ACC112 (cell line): Measurements from ENCODE around the gene OR2AT4.
"Not testable (repeated sequence)": the region's sequence is repeated elsewhere in the genome, so short reads cannot be mapped to it uniquely, and the experiment has no call there.

ENCODE experiments used
- H2AFZ ChIP-seq: fragments of 200-600 bp; sonication (generic); one replicate; pipeline ENCODE4 v1.6.0; 2017; ENCODE audit warnings: antibody characterized with exemption, low read length; ENCODE audit not compliant: unreplicated experiment
- H3K27ac ChIP-seq: fragments of 200-600 bp; sonication (generic); 2 replicates; pipeline ENCODE4 v1.5.1; 2014; ENCODE audit warnings: low read depth, mild to moderate bottlenecking, antibody characterized with exemption, low read length, moderate library complexity
- H3K27me3 ChIP-seq: fragments of 200-600 bp; sonication (generic); 2 replicates; pipeline ENCODE4 v1.6.1; 2014; ENCODE audit warnings: mild to moderate bottlenecking, antibody characterized with exemption, low read length, moderate library complexity, mixed read lengths; ENCODE audit not compliant: insufficient read depth
- H3K36me3 ChIP-seq: fragments of 200-600 bp; sonication (generic); 2 replicates; pipeline ENCODE4 v1.6.1; 2016; ENCODE audit warnings: mild to moderate bottlenecking, antibody characterized with exemption, low read length, moderate library complexity, mixed read lengths; ENCODE audit not compliant: insufficient read depth
- H3K4me1 ChIP-seq: fragments of 200-600 bp; sonication (generic); one replicate; pipeline ENCODE4 v1.6.1; 2016; ENCODE audit warnings: low read length, mixed read lengths; ENCODE audit not compliant: insufficient read depth, unreplicated experiment, control insufficient read depth
- H3K4me3 ChIP-seq: fragments of 200-600 bp; sonication (generic); 2 replicates; pipeline ENCODE4 v1.5.1; 2014; ENCODE audit warnings: mild to moderate bottlenecking, low read depth, low read length
- H3K79me2 ChIP-seq: fragments of 200-600 bp; sonication (generic); one replicate; pipeline ENCODE4 v1.6.0; 2016; ENCODE audit warnings: low read length; ENCODE audit not compliant: control insufficient read depth, unreplicated experiment, insufficient read depth

The OR2AT4 gene

DNA sequence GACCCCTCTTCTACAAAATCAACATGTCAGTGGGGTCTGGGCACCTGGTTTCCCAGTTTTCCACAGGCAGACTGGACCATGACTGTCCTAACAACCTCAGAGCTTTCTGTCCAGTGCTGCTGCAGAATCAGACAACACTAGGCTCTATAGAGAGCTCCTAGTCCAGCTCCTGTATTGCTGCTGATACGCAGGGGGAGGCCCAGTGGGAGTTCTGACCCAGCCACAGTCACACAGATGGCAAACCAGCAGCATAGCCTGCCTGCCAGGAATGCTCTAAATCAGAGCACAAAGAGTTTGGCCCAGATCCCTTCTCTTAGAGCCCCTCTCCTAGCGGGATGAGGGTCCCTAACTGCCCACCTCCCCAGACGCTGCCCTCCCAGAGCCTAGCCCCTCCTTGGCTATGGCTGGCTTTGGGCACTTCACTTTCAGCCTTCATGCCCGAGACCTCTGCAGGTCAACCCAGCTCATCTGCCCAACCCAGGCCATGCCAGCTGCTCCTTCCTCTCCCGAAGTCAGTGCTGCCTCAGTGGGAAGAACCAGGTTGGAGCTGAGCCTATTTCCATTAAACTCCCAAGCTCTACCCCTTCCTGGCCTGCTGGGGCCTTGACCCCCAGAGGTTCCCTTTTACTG lies 38.5 kb upstream of the OR2AT4 start:
- Histone ChIP-seq H3K27me3 (peaks cover 51% of the 10 kb centered on the region), H3K4me1 (no peaks in the 10 kb centered on the region), H3K79me2 (no peaks in the 10 kb centered on the region), H3K4me3 (no peak overlapping the region), H2AFZ (no peak overlapping the region), H3K36me3 (no peaks in the 10 kb centered on the region), H3K27ac (no peak overlapping the region)

DNA sequence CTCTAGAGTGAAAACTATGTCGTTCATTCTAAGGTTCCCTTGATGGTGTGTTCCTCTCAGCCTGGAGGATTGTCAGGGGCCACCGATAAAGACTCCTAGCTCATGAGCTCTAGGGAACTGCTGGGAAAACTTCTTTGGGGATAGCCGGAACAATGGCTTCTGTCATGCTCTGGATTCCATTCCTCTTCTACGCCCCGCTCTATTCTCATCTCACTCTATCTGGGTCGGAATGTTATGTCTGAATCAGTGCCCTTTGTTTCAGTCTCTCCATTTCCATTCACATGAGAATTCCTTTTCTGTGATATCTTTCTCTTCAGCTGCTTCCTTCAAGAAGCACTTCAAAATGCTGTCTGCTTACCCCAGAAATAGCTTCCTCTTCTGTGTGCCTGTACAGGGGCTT lies 37.3 kb upstream of the OR2AT4 start:
- Histone ChIP-seq H3K4me1 (no peaks in the 10 kb centered on the region), H3K79me2 (no peaks in the 10 kb centered on the region), H3K27ac (no peak overlapping the region), H3K27me3 (peaks cover 56% of the 10 kb centered on the region), H3K4me3 (no peak overlapping the region), H2AFZ (no peak overlapping the region), H3K36me3 (no peaks in the 10 kb centered on the region)

GRCh38 chr11:75132080-75132479 lies 35.4 kb upstream of the OR2AT4 start:
- H3K27ac ChIP-seq: no peak overlapping the region

DNA sequence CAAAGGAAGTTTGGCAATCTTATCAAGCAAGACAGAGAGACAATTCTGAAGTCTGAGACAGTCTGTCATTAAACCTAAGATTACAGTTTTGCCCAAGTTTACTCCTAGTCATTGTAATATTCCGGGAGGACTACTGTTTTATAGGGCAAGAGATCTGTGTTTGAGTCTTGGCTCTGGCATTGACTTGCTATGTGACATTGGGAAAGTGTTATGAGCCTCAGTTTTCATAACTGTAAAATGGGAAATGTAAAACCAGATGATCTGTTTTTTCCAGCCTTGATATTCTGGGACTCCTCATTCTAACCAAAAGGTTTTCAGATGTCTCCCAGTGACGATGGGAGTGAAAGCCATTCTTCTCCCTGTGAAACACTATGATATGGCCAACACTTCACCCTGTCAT lies 29.9 kb upstream of the OR2AT4 start:
- H3K36me3 ChIP-seq: no peaks in the 10 kb centered on the region
- no peaks in the 10 kb centered on the region for H3K79me2 ChIP-seq
- peaks cover 40% of the 10 kb centered on the region for H3K27me3 ChIP-seq
- H3K4me3 ChIP-seq: no peak overlapping the region
- no peaks in the 10 kb centered on the region for H3K4me1 ChIP-seq
- no peak overlapping the region for H3K27ac ChIP-seq
- no peak overlapping the region for H2AFZ ChIP-seq

More at GRCh38 chr11:75132080-75132479, 35.4 kb upstream of the OR2AT4 start:
- Histone ChIP-seq H3K79me2 (no peaks in the 10 kb centered on the region), H2AFZ (no peak overlapping the region), H3K4me3 (no peak overlapping the region), H3K27me3 (peaks cover 61% of the 10 kb centered on the region), H3K36me3 (no peaks in the 10 kb centered on the region), H3K4me1 (no peaks in the 10 kb centered on the region)

DNA sequence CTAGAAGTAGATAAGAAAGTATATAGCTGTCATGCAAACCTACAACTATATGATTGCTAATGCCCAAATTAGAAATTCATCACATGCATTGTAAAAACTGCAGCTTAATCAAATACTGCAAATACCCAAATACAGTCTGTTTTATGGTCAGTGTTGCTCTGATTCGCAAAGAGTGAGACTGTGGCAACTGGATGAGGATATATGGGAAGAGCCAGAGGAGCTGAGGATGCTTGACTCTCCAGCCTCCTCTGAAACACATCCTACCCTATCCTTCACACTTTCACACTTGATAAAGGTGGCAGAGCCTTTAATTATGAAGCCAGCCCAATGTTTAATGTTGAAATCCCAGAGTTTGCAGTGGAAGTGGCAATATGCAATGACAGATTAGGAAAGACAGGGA lies 21.9 kb upstream of the OR2AT4 start:
- Histone ChIP-seq H3K36me3 (no peaks in the 10 kb centered on the region), H3K4me3 (no peak overlapping the region), H3K27me3 (peaks cover 11% of the 10 kb centered on the region; the same call in 1 of the 2 replicates), H3K27ac (no peak overlapping the region), H2AFZ (no peak overlapping the region), H3K4me1 (no peaks in the 10 kb centered on the region), H3K79me2 (no peaks in the 10 kb centered on the region)

GRCh38 chr11:75114465-75114864 lies 17.8 kb upstream of the OR2AT4 start:
- H3K27ac ChIP-seq: no peak overlapping the region
- H2AFZ ChIP-seq: no peak overlapping the region
- no peaks in the 10 kb centered on the region for H3K36me3 ChIP-seq
- H3K4me3 ChIP-seq: no peak overlapping the region
- H3K27me3 ChIP-seq: peaks cover 11% of the 10 kb centered on the region; the same call in 1 of the 2 replicates
- H3K4me1 ChIP-seq: no peaks in the 10 kb centered on the region
- no peaks in the 10 kb centered on the region for H3K79me2 ChIP-seq

GRCh38 chr11:75113030-75113429 lies 16.4 kb upstream of the OR2AT4 start:
- Histone ChIP-seq H3K27me3 (peaks cover 9% of the 10 kb centered on the region; the same call in 1 of the 2 replicates), H3K4me3 (no peak overlapping the region), H3K27ac (no peak overlapping the region), H3K79me2 (no peaks in the 10 kb centered on the region), H3K4me1 (peaks cover 2% of the 10 kb centered on the region), H2AFZ (no peak overlapping the region), H3K36me3 (no peaks in the 10 kb centered on the region)

DNA sequence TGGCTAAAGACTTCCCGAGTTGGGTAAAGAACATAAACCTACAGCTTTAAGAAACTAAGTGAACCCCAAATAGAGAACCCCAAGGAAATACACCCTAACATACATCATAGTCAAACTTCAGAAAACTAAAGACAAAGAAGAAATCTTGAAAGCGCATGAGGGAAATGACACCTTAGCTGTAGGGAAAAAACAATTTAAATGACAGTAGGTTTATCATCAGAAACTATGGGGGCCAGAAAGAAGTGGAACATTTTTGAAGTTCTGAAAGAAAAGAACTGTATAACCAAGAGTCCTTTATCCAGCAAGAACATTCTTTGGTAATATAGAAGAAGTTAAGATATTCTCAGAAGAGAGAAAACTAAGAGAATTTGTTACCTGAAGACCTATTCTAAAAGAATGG lies 15.5 kb upstream of the OR2AT4 start:
- Histone ChIP-seq H3K4me3 (no peak overlapping the region), H2AFZ (no peak overlapping the region), H3K27ac (no peak overlapping the region), H3K79me2 (no peaks in the 10 kb centered on the region), H3K4me1 (peaks cover 10% of the 10 kb centered on the region), H3K36me3 (no peaks in the 10 kb centered on the region), H3K27me3 (0 out of 2 replicates have a peak, but pooled peaks cover 4% of the 10 kb centered on the region)

- no peaks in the 10 kb centered on the region for H3K79me2 ChIP-seq
- peaks cover 23% of the 10 kb centered on the region for H3K4me1 ChIP-seq
- H3K27ac ChIP-seq: peak overlapping the region; percentile 51
- H3K27me3 ChIP-seq: no peaks in the 10 kb centered on the region
- H3K36me3 ChIP-seq: no peaks in the 10 kb centered on the region
- H3K4me3 ChIP-seq: no peak overlapping the region
- H2AFZ ChIP-seq: peak overlapping the region; percentile 51
Measured at GRCh38 chr11:75107187-75107586, 10.5 kb upstream of the OR2AT4 start.

DNA sequence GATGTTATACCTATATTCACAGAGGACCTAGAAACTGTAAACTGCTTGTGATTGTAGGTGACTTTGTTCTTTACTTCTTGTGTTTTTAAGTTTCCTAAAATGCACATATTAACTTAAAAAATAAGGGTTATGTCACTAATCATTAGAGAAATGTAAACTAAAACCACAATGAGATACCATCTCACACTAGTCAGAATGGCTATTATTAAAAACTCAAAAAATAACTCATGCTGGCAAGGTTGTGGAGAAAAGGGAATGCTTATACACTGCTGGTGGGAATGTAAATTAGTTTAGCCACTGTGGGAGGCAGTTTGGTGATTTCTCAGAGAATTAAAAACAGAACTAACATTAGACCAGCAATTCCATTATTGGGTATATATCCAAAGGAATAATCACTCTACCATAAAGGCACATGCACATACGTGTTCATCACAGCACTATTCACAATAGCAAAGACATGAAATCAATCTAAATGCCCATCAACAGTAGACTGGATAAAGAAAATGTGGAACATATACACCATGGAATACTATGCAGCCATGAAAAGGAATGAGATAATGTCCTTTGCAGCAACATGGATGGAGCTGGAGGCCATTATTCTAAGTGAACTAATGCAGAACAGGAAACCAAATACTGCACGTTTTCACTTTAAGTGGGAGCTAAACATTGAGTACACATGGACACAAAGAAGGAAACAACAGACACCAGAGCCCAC lies 9.4 kb upstream of the OR2AT4 start:
- H3K36me3 ChIP-seq, H3K27ac ChIP-seq, H3K27me3 ChIP-seq, H3K79me2 ChIP-seq, H2AFZ ChIP-seq, H3K4me3 ChIP-seq: not testable (repeated sequence)
- H3K4me1 ChIP-seq: peaks cover 24% of the 10 kb centered on the region

DNA sequence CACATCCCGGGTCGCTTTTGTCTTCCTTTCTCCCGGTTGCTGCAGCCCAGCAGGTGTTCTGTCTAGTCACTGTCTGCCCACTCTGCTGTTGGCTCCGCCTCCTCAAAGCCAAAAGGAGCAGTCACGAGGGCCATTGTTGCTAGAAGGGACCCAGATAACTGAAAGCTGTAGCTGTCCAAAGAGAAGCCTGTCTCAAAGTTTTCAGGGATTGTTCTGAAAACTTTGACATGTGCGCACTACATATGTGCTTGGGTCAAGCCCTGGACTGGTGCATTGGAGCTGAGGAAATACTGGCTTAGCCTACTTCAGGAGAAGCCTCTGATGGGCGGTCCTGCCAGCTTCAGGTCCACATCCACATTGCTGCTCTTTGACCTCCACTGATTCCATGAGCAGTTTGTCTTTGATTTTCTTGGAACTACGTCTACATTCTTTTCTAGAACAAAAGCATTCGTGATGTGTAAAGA lies 8.8 kb upstream of the OR2AT4 start:
- H3K4me3 ChIP-seq: no peak overlapping the region
- no peaks in the 10 kb centered on the region for H3K27me3 ChIP-seq
- H3K4me1 ChIP-seq: peaks cover 30% of the 10 kb centered on the region
- peak overlapping the region; percentile 52 for H2AFZ ChIP-seq
- H3K79me2 ChIP-seq: no peaks in the 10 kb centered on the region
- H3K36me3 ChIP-seq: no peaks in the 10 kb centered on the region
- no peak overlapping the region for H3K27ac ChIP-seq
